H1 (cell line): ENCODE data around the gene OR2B2. TPM values are rescaled to one million over a fixed set of nuclear protein-coding genes. Genes with fewer than 3 reads are reported as not detected.

Experiments used
- CTCF ChIA-PET: fragments of 300-600 bp; sonication (Branson Sonifier 250); formaldehyde crosslinking; loops from one replicate; lab custom pipeline; 2021; ENCODE audit not compliant: partially characterized antibody; lab: Charles Lee
- POLR2A ChIA-PET: fragments of 300-600 bp; sonication (Branson Sonifier 250); formaldehyde crosslinking; loops from one replicate; lab custom pipeline; 2021; ENCODE audit warnings: inconsistent platforms; ENCODE audit not compliant: partially characterized antibody; lab: Charles Lee
- DNase-seq, 2 experiments: peaks; one replicate each; pipeline versions ENCODE4 v3.0.0 to v3.0.0-alpha.2; 2010 to 2022; ENCODE audit warnings: low spot score in 2 of 2, low read depth in 1 of 2, mixed read lengths in 1 of 2
- FAIRE-seq: peaks from 2 replicates; lab custom pipeline; 2011; peaks lifted over from hg19 to GRCh38; lab: Jason Lieb, UNC
- H2AFZ ChIP-seq: 2 replicates; pipeline ENCODE4 v1.8.1; 2012; ENCODE audit warnings: low read length, inconsistent platforms
- H2AK5ac ChIP-seq: 2 replicates; pipeline ENCODE4 v1.6.1; 2013; ENCODE audit warnings: low read depth, low read length
- H2BK120ac ChIP-seq: replicated peaks from 2 replicates; pipeline ENCODE3; 2013; ENCODE audit warnings: low read depth, low read length, inconsistent platforms
- H2BK12ac ChIP-seq: 2 replicates; pipeline ENCODE4 v1.6.1; 2013; ENCODE audit warnings: low read depth, low read length
- H2BK15ac ChIP-seq: 2 replicates; pipeline ENCODE4 v1.6.1; 2013; ENCODE audit warnings: low read length
- H2BK20ac ChIP-seq: 2 replicates; pipeline ENCODE4 v1.6.1; 2013; ENCODE audit warnings: low read length
- H2BK5ac ChIP-seq: 2 replicates; pipeline ENCODE4 v1.6.1; 2013; ENCODE audit warnings: low read depth, low read length
- H3K14ac ChIP-seq: 2 replicates; pipeline ENCODE4 v1.6.1; 2013; ENCODE audit warnings: inconsistent platforms; ENCODE audit not compliant: insufficient read length
- H3K18ac ChIP-seq: 2 replicates; pipeline ENCODE4 v1.6.1; 2013; ENCODE audit warnings: low read length; ENCODE audit errors: extremely low read depth
- H3K23ac ChIP-seq: 2 replicates; pipeline ENCODE4 v1.6.1; 2013; ENCODE audit warnings: inconsistent platforms; ENCODE audit not compliant: insufficient read length
- H3K23me2 ChIP-seq: 2 replicates; pipeline ENCODE4 v1.6.1; 2013; ENCODE audit warnings: low read depth, low read length
- H3K27ac ChIP-seq: 2 replicates; pipeline ENCODE4 v1.6.1; 2011; ENCODE audit warnings: low read depth, low read length, inconsistent platforms
- H3K27me3 ChIP-seq, 4 experiments: replicated peaks in 1 of 4; 1 replicate in 1 of 4; 2 replicates in 3 of 4; pipeline versions ENCODE4 v1.6.1 to v1.8.1; 2011 to 2013; ENCODE audit warnings: low read length in 3 of 4, mild to moderate bottlenecking in 3 of 4, inconsistent platforms in 2 of 4, mixed read lengths in 2 of 4, moderate library complexity in 1 of 4; ENCODE audit not compliant: control insufficient read depth in 3 of 4, insufficient read depth in 3 of 4; ENCODE audit errors: extremely low read depth in 1 of 4
- H3K36me3 ChIP-seq, 4 experiments: 2 replicates each; pipeline versions ENCODE4 v1.6.1 to v1.8.1; 2011 to 2013; ENCODE audit warnings: mild to moderate bottlenecking in 4 of 4, low read length in 3 of 4, moderate library complexity in 2 of 4, control low read depth in 1 of 4, inconsistent platforms in 1 of 4; ENCODE audit not compliant: insufficient read depth in 4 of 4, control insufficient read depth in 2 of 4
- H3K4ac ChIP-seq: replicated peaks from 2 replicates; pipeline ENCODE3; 2013; ENCODE audit warnings: low read length, low read depth, mixed read lengths, inconsistent platforms; ENCODE audit not compliant: insufficient read length
- H3K4me1 ChIP-seq, 4 experiments: replicated peaks in 1 of 4; 1 replicate in 1 of 4; 2 replicates in 3 of 4; pipeline versions ENCODE4 v1.6.1 to v1.8.1; 2011 to 2013; ENCODE audit warnings: low read length in 3 of 4, inconsistent platforms in 2 of 4, mixed read lengths in 1 of 4; ENCODE audit not compliant: insufficient read depth in 4 of 4, control insufficient read depth in 3 of 4
- H3K4me2 ChIP-seq, 2 experiments: 2 replicates each; pipeline versions ENCODE4 v1.6.1 to v1.8.1; 2011 to 2013; ENCODE audit warnings: low read depth in 2 of 2, low read length in 2 of 2, control low read depth in 1 of 2, inconsistent platforms in 1 of 2, mild to moderate bottlenecking in 1 of 2; ENCODE audit not compliant: insufficient read depth in 1 of 2
- H3K4me3 ChIP-seq, 4 experiments: fragments of 200-600, 300-600 bp in 1 of 4; sonication (generic), shearing (Covaris generic), sonication (Bioruptor Twin) in 1 of 4; 2 replicates each; pipeline versions ENCODE4 v1.5.1 to v1.8.1; 2011 to 2016; ENCODE audit warnings: low read length in 4 of 4, low read depth in 3 of 4, control low read depth in 2 of 4, inconsistent platforms in 2 of 4, mild to moderate bottlenecking in 2 of 4, mixed read lengths in 1 of 4, moderate library complexity in 1 of 4; ENCODE audit not compliant: insufficient read depth in 2 of 4; ENCODE audit errors: extremely low read depth in 1 of 4
- H3K56ac ChIP-seq: replicated peaks from 2 replicates; pipeline ENCODE3; 2013; ENCODE audit warnings: low read depth, mild to moderate bottlenecking, mixed read lengths, low read length, inconsistent platforms; ENCODE audit not compliant: insufficient read length
- H3K79me1 ChIP-seq: 2 replicates; pipeline ENCODE4 v1.6.1; 2013; ENCODE audit warnings: low read depth, low read length, control low read depth
- H3K79me2 ChIP-seq, 2 experiments: 2 replicates each; pipeline versions ENCODE4 v1.6.1 to v1.8.1; 2012 to 2013; ENCODE audit warnings: low read length in 2 of 2, mild to moderate bottlenecking in 2 of 2, inconsistent platforms in 1 of 2; ENCODE audit not compliant: insufficient read depth in 2 of 2, control insufficient read depth in 1 of 2
- H3K9ac ChIP-seq, 4 experiments: replicated peaks in 1 of 4; 1 replicate in 1 of 4; 2 replicates in 3 of 4; pipeline versions ENCODE4 v1.6.1 to v1.8.1; 2011 to 2013; ENCODE audit warnings: low read depth in 3 of 4, low read length in 3 of 4, control low read depth in 2 of 4, mild to moderate bottlenecking in 2 of 4, moderate library complexity in 2 of 4, inconsistent platforms in 1 of 4; ENCODE audit errors: extremely low read depth in 1 of 4
- H3K9me3 ChIP-seq, 2 experiments: 2 replicates each; pipeline versions ENCODE4 v1.6.1 to v1.8.1; 2012 to 2013; ENCODE audit warnings: mild to moderate bottlenecking in 2 of 2, moderate library complexity in 2 of 2, control low read depth in 1 of 2, inconsistent platforms in 1 of 2, low read depth in 1 of 2, low read length in 1 of 2, mixed read lengths in 1 of 2; ENCODE audit not compliant: insufficient read depth in 2 of 2
- H4K20me1 ChIP-seq, 2 experiments: replicated peaks in 1 of 2; 2 replicates each; pipeline versions ENCODE3 to v1.8.1; 2011 to 2013; ENCODE audit warnings: inconsistent platforms in 2 of 2, low read length in 2 of 2, mild to moderate bottlenecking in 1 of 2; ENCODE audit not compliant: insufficient read depth in 2 of 2, control insufficient read depth in 1 of 2
- H4K5ac ChIP-seq: 2 replicates; pipeline ENCODE4 v1.6.1; 2013; ENCODE audit warnings: low read length, low read depth, mixed read lengths, inconsistent platforms; ENCODE audit not compliant: insufficient read length
- H4K8ac ChIP-seq: 2 replicates; pipeline ENCODE4 v1.8.0; 2013; ENCODE audit warnings: mild to moderate bottlenecking, moderate library complexity, low read length, inconsistent platforms; ENCODE audit not compliant: insufficient read depth; ENCODE audit errors: extremely low read depth
- H4K91ac ChIP-seq: replicated peaks from 2 replicates; pipeline ENCODE3; 2013; ENCODE audit warnings: low read length, mixed read lengths, inconsistent platforms; ENCODE audit not compliant: insufficient read length
- CBX5 ChIP-seq: fragments of 300-800, 300-1000 bp; sonication (generic); IDR thresholded peaks from 2 replicates; pipeline ENCODE4 v1.7.1; 2016; ENCODE audit warnings: antibody characterized with exemption, low read length, low read depth
- CHD1 ChIP-seq: IDR thresholded peaks from 2 replicates; pipeline ENCODE4 v1.6.1; 2012; ENCODE audit warnings: low read depth, low read length, improper control_type of control experiment
- EGR1 ChIP-seq: IDR thresholded peaks from 2 replicates; pipeline ENCODE4 v1.6.1; 2011; ENCODE audit warnings: low read depth, low read length, borderline replicate concordance
- EP300 ChIP-seq, 2 experiments: IDR thresholded peaks; 1 replicate in 1 of 2; 2 replicates in 1 of 2; pipeline ENCODE4 v1.6.1; 2011 to 2012; ENCODE audit warnings: low read depth in 2 of 2, low read length in 2 of 2, mild to moderate bottlenecking in 2 of 2, borderline replicate concordance in 1 of 2, inconsistent platforms in 1 of 2, moderate library complexity in 1 of 2
- EZH2 ChIP-seq: fragments of 200-600 bp; sonication (generic); IDR thresholded peaks from 2 replicates; pipeline ENCODE4 v1.7.1; 2012; ENCODE audit warnings: low read depth, mild to moderate bottlenecking, moderate library complexity, low read length, inconsistent platforms; ENCODE audit not compliant: severe bottlenecking
- GABPA ChIP-seq: IDR thresholded peaks from 2 replicates; pipeline ENCODE4 v1.6.1; 2011; ENCODE audit warnings: mild to moderate bottlenecking, low read length, moderate library complexity, borderline replicate concordance; ENCODE audit not compliant: insufficient read depth
- JUN ChIP-seq: IDR thresholded peaks from 2 replicates; pipeline ENCODE4 v1.6.1; 2011; ENCODE audit warnings: low read depth, mild to moderate bottlenecking, improper control_type of control experiment, low read length
- KDM4A ChIP-seq: IDR thresholded peaks from one replicate; pipeline ENCODE4 v1.7.1; 2012; ENCODE audit warnings: low read depth, mild to moderate bottlenecking, moderate library complexity, low read length, inconsistent platforms; ENCODE audit not compliant: severe bottlenecking
- RFX5 ChIP-seq: IDR thresholded peaks from 2 replicates; pipeline ENCODE4 v1.6.1; 2011; ENCODE audit warnings: low read depth, low read length, improper control_type of control experiment, borderline replicate concordance
- SIRT6 ChIP-seq: IDR thresholded peaks from one replicate; pipeline ENCODE4 v1.7.1; 2012; ENCODE audit warnings: low read length, inconsistent platforms
- SP2 ChIP-seq: IDR thresholded peaks from 2 replicates; pipeline ENCODE4 v1.6.1; 2012; ENCODE audit warnings: mild to moderate bottlenecking, low read length, inconsistent platforms
- TAF1 ChIP-seq: IDR thresholded peaks from 2 replicates; pipeline ENCODE4 v1.6.1; 2011; ENCODE audit warnings: mild to moderate bottlenecking, low read depth, low read length
- WGBS, 2 experiments: shearing (Covaris generic) in 1 of 2; methylation state at CpG; one replicate each; pipeline versions ENCODE4 v1.1.6 to v1.1.7; 2013 to 2015; ENCODE audit warnings: low lambda C conversion rate in 2 of 2, mixed read lengths in 2 of 2, inconsistent platforms in 1 of 2, low coverage in 1 of 2, missing lambda C conversion rate in 1 of 2; ENCODE audit not compliant: insufficient replicate concordance in 2 of 2, insufficient coverage in 1 of 2, insufficient read length in 1 of 2; ENCODE audit errors: extremely low coverage in 1 of 2, missing lambda C conversion rate in 1 of 2; 5-methylcytosine and 5-hydroxymethylcytosine counted together
- polyA plus RNA-seq, 7 experiments: library from polyadenylated mRNA; depleted of rRNA in 3 of 7; stranded (reverse) in 5 of 7; unstranded in 2 of 7; fragments of >200 nt in 5 of 7; fragments of 200-250 nt in 2 of 7; gene quantifications; 1 replicate in 5 of 7; 2 replicates in 1 of 7; 4 replicates in 1 of 7; pipeline versions ENCODE4 v1.2.1 to v1.2.3, GENCODE V29; 2011 to 2013; ENCODE audit warnings: missing spikeins in 2 of 7, mixed read lengths in 2 of 7
- total RNA-seq: library from RNA; stranded (reverse); fragmentation: NEBNext Ultra II Directional; extraction: Animal tissue kit (Norgen Biotek cat#: 25700); gene quantifications from 2 replicates; pipeline ENCODE4 v1.2.1, GENCODE V29; 2021

The OR2B2 gene
- total and polyA plus RNA-seq, 2 of the 8 experiments (the other 6 are each of a cell fraction or from before 2014, with no cell fraction given), result not detected

GRCh38 chr6:27867945-27868300 is 44.3 kb downstream of the OR2B2 start:
- ChIA-PET POLR2A (interaction anchor here (0.8 to 40.3 kb wide), 39 partner anchors 2 to 1848 kb away, joined by 3 to 3039 read pairs (median 26); a partner anchor contains a TSS), CTCF (interaction anchor here (1.3 to 1.5 kb wide), 3 partner anchors 22 to 37 kb away, joined by 3 to 4 read pairs (median 3); a partner anchor contains a TSS)
- no peaks in the 10 kb centered on the region for H3K36me3 ChIP-seq
- DNase-seq (peak in 1 of 2 experiments; percentile 38), FAIRE-seq (no peak)
- peak overlapping the region; percentile 74 to 91 for H3K4me2 ChIP-seq
- peak overlapping the region; percentile 13 for H4K91ac ChIP-seq
- peak overlapping the region; percentile 3; the same call in 1 of the 2 replicates for H2BK12ac ChIP-seq
- H3K23me2 ChIP-seq, result peaks cover 8% of the 10 kb centered on the region
- peak overlapping the region in 3 of 4 experiments; percentile 1 to 76 (median 44); a peak in 4 of 7 replicates for H3K9ac ChIP-seq
- no peaks in the 10 kb centered on the region for H3K79me1 ChIP-seq
- H4K20me1 ChIP-seq, result no peaks in the 10 kb centered on the region
- H2AFZ ChIP-seq, result no peak overlapping the region
- no peak overlapping the region for H2BK15ac ChIP-seq
- no peak overlapping the region for H2BK20ac ChIP-seq
- peak overlapping the region in 2 of 4 experiments; percentile 61 to 76; a peak in 3 of 8 replicates for H3K4me3 ChIP-seq
- H3K27ac ChIP-seq, result peak overlapping the region; percentile 90
- H3K27me3 ChIP-seq, result no peaks in the 10 kb centered on the region
- H3K4ac ChIP-seq, result peak overlapping the region; percentile 0
- no peak overlapping the region for H3K56ac ChIP-seq
- peak overlapping the region; percentile 88 for H2BK120ac ChIP-seq
- no peak overlapping the region for H3K18ac ChIP-seq
- H3K14ac ChIP-seq, result peak overlapping the region; percentile 27
- H3K4me1 ChIP-seq, result peaks cover 0 to 12% (median 2%) of the 10 kb centered on the region in 4 experiments; a peak in 3 of 7 replicates
- H3K79me2 ChIP-seq, result no peaks in the 10 kb centered on the region
- H3K23ac ChIP-seq, result no peak overlapping the region
- WGBS, 2 experiments, result 42% methylated on average over 1 of the region's 1 CpG; no CpG with 5 or more reads in 1 of the 2 experiments
- no peak overlapping the region for H4K8ac ChIP-seq
- H2AK5ac ChIP-seq, result no peak overlapping the region
- H3K9me3 ChIP-seq, result peaks cover 0 to 11% of the 10 kb centered on the region in 2 experiments; a peak in 1 of 4 replicates
- TF ChIP-seq JUN, result no peak
- no peak for TF ChIP-seq EP300 (IDR thresholded peaks at IDR 0.05; ENCODE audit: borderline replicate concordance in 1 of 2, low read depth in 2 of 2, low read length in 2 of 2)
- TF ChIP-seq TAF1, result no peak
- no peak for TF ChIP-seq SIRT6
- no peak for TF ChIP-seq GABPA
- TF ChIP-seq KDM4A, result no peak
- TF ChIP-seq RFX5, result no peak
- no peak for TF ChIP-seq EGR1
- no peak for TF ChIP-seq SP2
- no peak for TF ChIP-seq CBX5
- no peak for TF ChIP-seq EZH2
- no peak for TF ChIP-seq CHD1
- H2BK5ac ChIP-seq, result peak overlapping the region; percentile 26; the same call in 1 of the 2 replicates
- H4K5ac ChIP-seq, result peak overlapping the region; percentile 75
